Measurements from ENCODE around the gene GSAP. TPM values are rescaled to one million over a fixed set of nuclear protein-coding genes. Genes with fewer than 3 reads are reported as not detected.

GSAP gene
- total RNA-seq, 4 donors from 2014 or later = 20.8 to 29.1 (median 24.4) TPM

DNA sequence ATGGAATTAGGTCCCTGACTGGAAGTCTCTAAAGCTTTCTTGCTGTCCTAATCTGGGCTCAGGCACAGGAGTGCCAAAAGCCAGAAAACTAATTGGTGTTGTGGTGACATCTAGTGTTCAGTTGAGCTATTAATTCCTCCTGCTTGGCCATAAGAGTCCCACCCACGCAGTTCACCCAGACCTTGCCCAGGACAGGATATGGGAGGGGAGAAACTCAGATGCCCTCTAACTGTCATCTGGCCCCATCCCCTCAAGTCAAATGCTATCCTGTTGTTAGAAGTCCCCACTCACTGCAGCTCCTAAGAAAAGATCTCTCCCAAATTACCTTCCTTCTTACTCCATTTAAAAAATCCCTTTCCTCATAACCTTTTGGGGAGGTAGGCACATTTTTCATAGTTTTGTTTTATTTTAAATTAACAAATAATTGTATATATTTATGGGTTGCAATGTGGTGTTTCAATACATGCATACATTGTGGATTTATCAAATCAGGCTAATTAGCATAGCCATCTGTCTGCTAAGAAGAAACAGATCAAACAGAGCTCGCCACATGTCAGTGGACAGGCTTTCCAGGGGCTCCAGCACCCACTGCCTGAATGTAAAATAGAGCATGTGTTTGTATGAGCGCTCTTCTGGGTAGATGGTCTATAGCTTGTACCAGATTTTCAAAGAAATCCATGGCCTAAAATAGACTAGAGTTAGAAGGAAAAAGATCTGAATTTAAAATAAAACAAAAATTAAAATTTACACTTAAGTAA, 84.0 kb downstream of the GSAP start:
- DNase-seq (ENCODE audit: low spot score) = peak; percentile 46
- ATAC-seq (ENCODE audit: low FRiP score) = peak; percentile 86
- TF ChIP-seq, protein P1, sequence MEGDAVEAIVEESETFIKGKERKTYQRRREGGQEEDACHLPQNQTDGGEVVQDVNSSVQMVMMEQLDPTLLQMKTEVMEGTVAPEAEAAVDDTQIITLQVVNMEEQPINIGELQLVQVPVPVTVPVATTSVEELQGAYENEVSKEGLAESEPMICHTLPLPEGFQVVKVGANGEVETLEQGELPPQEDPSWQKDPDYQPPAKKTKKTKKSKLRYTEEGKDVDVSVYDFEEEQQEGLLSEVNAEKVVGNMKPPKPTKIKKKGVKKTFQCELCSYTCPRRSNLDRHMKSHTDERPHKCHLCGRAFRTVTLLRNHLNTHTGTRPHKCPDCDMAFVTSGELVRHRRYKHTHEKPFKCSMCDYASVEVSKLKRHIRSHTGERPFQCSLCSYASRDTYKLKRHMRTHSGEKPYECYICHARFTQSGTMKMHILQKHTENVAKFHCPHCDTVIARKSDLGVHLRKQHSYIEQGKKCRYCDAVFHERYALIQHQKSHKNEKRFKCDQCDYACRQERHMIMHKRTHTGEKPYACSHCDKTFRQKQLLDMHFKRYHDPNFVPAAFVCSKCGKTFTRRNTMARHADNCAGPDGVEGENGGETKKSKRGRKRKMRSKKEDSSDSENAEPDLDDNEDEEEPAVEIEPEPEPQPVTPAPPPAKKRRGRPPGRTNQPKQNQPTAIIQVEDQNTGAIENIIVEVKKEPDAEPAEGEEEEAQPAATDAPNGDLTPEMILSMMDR (IDR thresholded peaks at IDR 0.05) = peak in 2 of 3 donors; percentile 46 to 77

DNA sequence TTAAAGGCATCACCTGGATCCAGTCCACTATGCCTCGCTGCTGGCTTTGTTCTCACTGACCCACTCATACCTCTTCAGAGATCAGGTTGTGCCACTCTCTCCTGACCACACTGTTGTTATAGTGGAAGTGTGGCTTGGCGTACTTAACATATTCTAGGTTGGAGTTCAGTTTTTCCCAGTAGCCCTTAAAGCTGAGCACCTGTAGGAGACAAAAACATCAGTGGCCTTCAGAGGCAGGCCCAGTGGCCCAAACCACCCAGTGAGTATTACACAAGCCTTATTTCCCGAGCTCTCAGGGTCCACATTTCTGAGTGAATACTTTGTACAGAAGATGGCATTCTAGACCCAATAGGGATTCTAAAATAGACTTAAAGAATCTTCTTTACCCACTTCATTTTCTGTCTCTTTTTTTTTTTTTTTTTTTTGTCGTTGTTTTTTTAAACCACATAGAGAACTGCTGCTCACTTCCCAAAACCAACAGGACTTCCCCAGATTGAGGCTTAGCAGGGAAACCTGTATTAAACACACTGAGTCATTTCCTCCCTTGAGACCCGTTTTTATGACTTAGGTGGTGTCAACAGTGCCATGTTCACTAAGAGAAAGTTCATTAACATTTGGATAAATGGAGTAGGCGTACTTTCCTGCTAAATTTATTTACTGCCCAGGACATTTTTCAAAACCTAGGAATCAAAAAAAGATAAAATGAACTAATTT, 85.8 kb downstream of the GSAP start:
- ATAC-seq (ENCODE audit: low FRiP score) (no peak), DNase-seq (ENCODE audit: low spot score) (no peak)
- TF ChIP-seq, protein P1 (IDR thresholded peaks at IDR 0.05) = no peak

DNA sequence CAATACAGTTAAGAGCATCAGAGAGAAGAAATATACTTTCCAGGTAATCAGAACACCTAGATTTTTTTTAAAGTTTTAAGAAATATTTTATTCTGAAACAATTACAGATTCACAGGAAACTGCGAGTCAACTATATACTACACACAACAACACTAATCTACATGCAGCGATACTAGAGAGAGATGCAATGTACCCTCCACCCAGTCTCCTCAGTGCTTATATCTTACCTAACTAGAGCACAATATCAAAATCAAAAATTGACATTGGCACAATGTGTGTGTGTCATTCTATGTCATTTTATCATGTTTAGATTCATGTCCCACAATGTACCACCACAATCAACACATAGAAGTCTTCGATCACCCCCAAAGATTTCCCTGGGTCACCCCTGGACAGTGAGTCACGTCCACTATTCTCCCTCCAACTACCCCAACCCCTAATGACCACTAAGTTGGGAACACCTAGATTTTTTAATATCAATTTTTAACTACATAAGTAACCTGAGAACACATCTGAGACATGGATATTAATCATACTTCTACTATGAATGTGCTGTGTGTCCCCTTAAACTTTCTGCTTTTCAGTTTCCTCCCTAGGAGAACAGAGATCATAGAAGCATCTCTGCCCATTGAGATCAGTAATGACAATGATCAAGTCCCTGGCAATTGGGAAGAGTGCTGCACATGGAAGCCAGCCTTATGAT, 86.5 kb downstream of the GSAP start:
- ATAC-seq (ENCODE audit: low FRiP score) (no peak), DNase-seq (ENCODE audit: low spot score) (no peak)

DNA sequence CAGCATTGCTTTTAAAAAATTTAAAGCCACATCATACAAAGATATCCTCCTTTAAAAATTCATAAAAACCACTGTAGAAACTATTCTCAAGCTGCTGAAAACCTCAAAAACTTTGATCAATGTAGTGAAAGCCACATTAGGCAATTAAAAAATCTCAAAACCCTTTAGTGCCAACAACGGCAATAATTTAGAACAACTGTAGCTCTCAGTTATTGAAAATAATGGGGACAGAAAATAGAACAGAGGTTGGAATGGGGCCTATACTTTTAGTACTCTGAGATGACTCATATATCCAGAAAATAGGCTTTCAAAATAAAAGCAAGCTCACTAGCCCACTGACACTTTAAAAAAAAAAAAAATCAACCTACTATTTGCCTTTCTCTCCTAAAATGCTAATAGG, 87.5 kb downstream of the GSAP start:
- TF ChIP-seq, protein P1 (IDR thresholded peaks at IDR 0.05) = no peak
- no peak for ATAC-seq (ENCODE audit: low FRiP score)
- no peak for DNase-seq (ENCODE audit: low spot score)

More for the DNA sequence above, 86.5 kb downstream of the GSAP start:
- TF ChIP-seq, protein P1 (IDR thresholded peaks at IDR 0.05) = no peak

DNA sequence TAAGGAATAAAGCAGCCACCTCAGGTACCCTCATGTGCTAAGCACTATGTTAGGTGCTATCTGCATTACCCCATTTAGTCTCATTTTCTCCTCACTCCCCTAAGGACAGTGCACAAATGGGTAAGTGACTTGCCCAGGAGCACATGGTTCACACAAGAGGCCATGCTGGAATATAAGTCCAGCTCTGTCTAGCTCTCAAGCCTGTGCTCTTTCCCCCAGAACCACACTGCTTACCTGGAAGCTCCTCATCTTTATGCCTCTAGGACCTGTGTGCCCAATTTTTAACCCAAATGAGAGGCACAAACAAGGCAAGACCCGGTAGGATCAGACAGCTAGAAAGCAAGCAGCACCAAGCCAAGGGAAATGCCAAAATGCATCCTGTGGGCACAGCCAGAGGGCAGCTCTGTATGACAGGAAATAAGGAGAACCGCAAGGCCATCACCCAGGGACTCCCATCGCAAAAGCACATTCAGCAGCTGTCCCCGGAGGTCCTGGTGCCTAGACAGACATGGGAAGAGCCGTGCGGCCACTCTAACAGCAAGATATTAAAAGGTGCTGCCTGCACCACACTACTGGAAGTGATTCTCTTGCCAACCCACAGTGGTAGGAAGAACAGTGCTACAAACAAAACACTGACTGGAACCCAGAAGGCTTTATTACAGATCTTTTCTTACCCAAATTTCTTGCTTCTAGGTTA, 88.1 kb downstream of the GSAP start:
- ATAC-seq (ENCODE audit: low FRiP score) (no peak), DNase-seq (ENCODE audit: low spot score) (no peak)
- TF ChIP-seq, protein P1 (IDR thresholded peaks at IDR 0.05) = no peak

DNA sequence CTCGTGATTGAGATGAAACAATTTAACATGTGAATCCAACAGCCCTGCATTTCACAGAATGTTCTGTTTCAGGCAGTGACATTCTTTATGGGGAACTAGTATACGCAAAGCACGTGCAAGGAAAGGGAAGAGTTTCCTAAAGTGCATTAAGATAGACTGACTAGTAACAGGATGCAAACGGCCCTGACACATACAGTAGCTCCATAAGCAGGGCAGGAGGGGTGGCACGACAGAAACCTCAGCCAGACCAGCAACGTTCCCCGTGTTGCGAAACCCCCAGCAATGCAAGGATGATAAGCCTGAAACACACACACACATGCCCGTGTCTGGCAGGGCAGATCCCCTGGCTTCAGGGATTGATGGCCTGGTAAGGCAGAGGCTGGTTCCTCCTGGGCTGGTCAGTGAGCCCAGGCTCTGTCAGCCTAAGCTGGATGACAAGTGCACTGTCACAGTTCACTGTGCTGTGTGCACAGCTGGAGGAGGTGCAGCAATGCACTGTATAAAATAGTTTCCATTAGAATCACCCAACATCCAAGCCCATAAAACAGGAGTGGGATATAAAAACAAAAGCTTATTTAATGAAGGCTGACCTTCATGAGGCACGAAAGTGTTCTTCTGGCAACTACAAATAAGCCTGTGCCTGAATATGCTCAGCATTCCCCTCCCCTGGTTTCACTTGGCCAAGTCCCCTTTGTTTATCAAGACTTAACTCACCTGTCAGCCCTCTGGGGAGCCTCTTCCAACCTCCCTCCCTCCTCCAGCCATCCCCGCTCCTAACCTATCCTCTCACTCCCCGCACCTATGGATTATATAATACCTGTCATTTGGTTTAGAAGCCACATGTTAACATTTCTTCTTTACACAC, 88.8 kb downstream of the GSAP start:
- DNase-seq (ENCODE audit: low spot score) (peak; percentile 33), ATAC-seq (ENCODE audit: low FRiP score) (peak; percentile 59)
- TF ChIP-seq, protein P1 (IDR thresholded peaks at IDR 0.05) = no peak

Measured in omental fat pad (tissue), 4 donors.